Forelimb muscle (tissue), 1 donor: Measurements from ENCODE around the gene ANKRD39. TPM values are rescaled to one million over a fixed set of nuclear protein-coding genes. Genes with fewer than 3 reads are reported as not detected.
"Not testable (repeated sequence)": the region's sequence is repeated elsewhere in the genome, so short reads cannot be mapped to it uniquely, and the experiment has no call there.

Experiments used
- DNase-seq: peaks from one replicate; pipeline ENCODE4 v3.0.0-alpha.2; 2013; ENCODE audit warnings: low read depth
- polyA plus RNA-seq: library from polyadenylated mRNA; unstranded; fragments of 120-200 nt; gene quantifications from one replicate; pipeline ENCODE4 v1.2.1, GENCODE V29; 2013; ENCODE audit not compliant: insufficient read length

ANKRD39 gene
- polyA plus RNA-seq, 1 donor: 7.5 TPM

DNA sequence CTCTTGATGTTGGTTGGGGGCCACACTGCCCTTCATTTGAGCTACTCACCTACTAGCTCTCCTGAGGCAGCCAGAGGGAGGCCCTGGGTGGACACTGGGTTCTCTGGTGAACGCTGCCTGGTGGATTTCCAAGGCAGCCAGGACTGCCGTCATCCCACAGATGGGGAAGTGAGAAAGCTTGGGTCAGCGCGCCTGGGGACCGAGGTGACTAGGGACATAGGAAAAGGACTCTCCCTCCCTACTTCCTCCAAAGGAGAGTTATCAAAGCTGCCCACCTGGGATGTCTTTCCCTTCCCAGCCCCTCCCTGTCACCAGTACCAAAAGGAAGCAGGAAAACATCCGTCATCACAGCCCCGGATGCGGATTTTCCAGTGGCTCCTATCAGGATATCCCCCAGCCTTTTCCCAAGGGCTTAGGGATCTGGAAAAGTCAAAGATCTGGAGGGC lies 15.9 kb upstream of the ANKRD39 start:
- no peak for DNase-seq

- DNase-seq: no peak
Observed at GRCh38 chr2:96872591-96873349, 15.0 kb upstream of the ANKRD39 start.

GRCh38 chr2:96870626-96871255 lies 12.9 kb upstream of the ANKRD39 start:
- DNase-seq: no peak

- DNase-seq: no peak
Observed at GRCh38 chr2:96869822-96870625, 12.2 kb upstream of the ANKRD39 start, which contains the start of gene SEMA4C. Gene SEMA4C, minus strand, starts transcription at chr2:96870080. Its CDS starts 2,194 bp downstream, at chr2:96867886.

DNA sequence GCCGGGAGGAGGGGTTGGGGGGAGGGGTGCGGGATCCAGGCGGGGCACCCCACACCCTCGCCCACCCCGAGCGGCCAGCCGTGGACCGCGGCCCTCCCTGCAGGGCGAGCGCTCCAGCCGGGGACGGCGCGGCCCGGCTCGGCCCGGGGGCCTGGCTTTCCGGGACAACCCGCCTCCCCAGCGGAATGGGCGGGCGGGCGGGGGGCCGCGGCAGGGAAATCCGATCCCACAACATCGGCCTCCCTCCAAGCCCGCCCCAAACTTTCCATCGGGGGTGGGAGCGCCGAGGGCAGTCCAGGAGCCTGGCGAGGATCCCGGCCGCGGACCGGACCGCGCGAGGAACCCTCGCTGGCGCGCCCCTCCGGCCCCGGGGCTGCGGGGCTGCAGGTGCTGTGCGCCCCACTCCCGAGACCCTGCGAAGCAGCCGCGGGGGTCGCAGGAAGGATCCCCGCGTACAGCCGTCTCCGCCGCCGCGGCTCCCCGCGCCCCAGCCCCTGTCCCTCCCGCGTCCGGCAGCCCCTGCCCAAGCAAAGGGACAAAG lies 11.5 kb upstream of the ANKRD39 start:
- DNase-seq: no peak

- peak; percentile 70 for DNase-seq
Observed at GRCh38 chr2:96868555-96869280, 10.9 kb upstream of the ANKRD39 start.

GRCh38 chr2:96867756-96868554 lies 10.1 kb upstream of the ANKRD39 start:
- DNase-seq: no peak

GRCh38 chr2:96866986-96867755 lies 9.4 kb upstream of the ANKRD39 start:
- DNase-seq: no peak

DNA sequence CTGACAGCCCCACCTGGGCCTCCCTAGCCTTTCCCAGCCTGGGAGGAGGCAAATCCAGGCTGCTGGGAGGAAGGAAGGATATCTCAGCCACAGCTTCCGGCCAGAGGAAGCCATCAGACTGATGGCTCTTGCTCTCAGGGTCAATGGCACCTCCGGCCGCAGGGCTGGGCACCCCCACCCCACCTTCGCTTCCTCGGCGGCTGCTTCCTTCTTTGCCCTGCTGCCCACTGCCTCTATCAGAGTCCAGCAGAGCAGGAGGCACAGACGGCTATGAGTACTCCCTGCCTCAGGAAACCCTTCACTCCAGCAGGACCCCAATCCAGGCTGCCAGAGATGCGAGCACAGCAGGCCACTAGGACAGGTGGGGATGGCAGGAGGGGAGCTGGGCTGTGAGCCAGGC lies 8.8 kb upstream of the ANKRD39 start:
- DNase-seq: no peak

- no peak for DNase-seq
Observed at GRCh38 chr2:96866149-96866548, 8.3 kb upstream of the ANKRD39 start.

DNA sequence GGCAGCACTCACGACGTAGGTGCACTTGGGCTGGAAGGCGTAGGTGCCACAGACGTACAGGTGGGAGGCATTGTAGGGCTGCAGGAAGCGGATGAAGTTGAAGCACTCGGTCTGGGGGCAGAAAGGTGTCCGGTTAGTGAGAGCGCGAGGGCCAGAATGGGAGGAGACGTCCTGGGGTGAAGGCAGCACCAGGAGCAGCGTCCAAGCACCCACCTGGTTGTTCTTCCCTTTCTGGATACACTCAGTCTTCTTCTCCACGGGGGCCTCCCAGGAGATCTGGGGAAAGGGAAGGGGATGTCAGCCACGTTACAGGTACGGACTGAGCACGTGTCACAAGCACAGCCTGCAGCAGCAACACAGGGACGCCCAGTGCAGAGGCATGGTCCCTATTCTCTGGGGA lies 7.8 kb upstream of the ANKRD39 start:
- DNase-seq: no peak

DNA sequence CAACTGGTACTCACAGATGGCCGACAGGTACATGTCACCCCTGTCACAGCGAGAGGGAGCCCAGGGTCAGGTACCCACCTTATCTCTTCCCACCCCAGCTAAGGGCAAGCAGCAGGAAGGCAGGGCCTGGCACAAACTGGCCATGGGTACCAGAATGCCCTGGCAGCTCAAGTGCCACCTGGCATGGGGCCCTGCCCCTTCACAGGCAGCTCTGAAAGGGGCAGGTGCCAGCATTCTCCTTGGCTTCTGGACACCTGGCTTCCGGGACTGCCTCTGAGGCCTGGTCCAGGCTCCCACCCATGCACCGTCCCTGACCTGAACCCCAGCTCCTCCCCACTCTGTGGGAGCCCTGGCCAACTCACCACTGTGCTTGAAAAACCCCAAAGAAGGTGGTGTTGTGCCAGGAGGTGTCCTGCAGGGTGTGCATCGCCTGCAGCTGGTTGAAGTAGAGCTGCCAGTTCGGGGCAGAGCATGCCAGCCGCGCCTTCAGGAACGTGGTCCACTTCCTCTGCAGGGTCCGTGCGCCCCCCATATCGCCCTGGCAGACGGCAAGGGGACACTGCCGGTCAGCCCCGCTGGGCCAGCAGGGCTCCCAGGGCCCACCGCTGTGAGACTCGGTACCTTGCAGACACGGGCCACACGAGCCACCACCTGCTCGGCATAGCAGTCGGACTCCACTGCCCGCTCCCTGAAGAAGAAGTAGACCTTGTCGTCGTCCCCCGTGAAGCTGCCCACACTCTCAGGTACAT lies 6.7 kb upstream of the ANKRD39 start:
- no peak for DNase-seq

GRCh38 chr2:96863575-96864342 lies 5.9 kb upstream of the ANKRD39 start:
- no peak for DNase-seq

- not testable (repeated sequence) for DNase-seq
Observed at GRCh38 chr2:96863056-96863455, 5.2 kb upstream of the ANKRD39 start.

GRCh38 chr2:96861074-96861473 lies 3.3 kb upstream of the ANKRD39 start:
- DNase-seq: no peak

DNA sequence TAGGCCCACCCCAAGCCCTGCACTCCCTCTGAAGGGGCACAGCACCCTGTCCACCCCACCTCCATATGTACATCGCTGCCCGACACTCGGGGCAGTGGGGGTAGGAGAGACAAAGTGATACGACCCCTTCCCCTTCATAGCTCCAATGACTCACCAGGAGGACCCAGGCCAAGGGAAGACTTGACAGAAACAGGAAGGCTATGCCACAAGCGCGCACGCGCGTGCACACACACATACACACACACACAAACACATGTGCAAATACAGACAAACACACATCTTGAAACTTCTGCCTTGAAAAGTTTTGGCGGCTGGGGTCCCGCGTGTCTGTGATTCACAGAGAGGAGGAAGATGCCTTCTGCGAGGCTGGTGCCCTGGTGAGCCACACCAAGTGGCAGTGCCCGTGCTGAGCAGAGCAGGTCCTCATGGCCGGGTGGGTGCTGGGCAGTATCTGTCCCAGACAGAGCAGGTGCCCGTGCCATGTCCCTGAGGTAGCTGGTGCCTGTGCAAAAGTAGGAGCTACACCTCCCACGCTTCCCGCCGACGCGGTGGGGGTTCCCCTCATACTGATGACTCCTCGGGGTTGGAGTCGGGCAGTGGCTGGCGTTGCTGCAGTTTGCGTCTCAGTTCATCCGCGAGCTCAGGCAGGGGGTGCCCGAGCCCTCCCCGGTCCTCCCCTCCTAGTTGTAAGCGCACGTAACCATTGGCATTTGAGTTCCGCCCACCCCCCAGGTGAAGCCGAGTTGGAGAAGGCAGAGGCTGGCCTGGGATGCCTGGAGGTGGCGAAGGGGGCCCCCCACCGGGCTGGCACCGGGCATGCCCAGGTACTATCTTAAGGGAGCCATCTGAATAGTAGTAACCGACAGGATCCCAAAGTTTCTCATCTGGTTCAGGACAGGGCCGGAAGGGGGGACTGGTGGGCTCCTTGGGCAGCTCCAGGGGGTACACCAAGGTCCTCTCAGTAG lies 2.5 kb upstream of the ANKRD39 start:
- no peak for DNase-seq

DNA sequence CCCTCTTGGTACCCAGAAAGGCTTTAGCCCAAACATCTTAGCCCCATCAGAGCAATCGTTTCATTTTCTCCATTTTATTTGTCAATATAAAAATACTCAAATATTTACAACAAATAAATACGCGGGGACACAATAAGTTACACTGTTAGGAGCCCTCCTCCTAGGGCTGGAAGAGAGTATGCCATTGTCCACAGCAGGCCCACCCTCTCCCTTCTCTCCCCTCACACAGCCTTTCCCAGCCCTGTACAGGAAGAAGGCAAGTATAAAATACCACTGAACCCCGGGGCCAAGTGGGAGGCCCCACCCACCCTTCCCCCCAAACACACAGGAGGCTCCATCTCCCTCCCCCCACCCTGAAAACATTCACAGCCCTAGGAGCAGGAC lies 1.9 kb upstream of the ANKRD39 start:
- no peak for DNase-seq
